Measurements from ENCODE around the gene SYTL5. TPM values are rescaled to one million over a fixed set of nuclear protein-coding genes. Genes with fewer than 3 reads are reported as not detected.

Gene SYTL5
- total RNA-seq, 4 donors from 2014 or later = 0.15 to 0.79 (median 0.42) TPM; not detected in 1

DNA sequence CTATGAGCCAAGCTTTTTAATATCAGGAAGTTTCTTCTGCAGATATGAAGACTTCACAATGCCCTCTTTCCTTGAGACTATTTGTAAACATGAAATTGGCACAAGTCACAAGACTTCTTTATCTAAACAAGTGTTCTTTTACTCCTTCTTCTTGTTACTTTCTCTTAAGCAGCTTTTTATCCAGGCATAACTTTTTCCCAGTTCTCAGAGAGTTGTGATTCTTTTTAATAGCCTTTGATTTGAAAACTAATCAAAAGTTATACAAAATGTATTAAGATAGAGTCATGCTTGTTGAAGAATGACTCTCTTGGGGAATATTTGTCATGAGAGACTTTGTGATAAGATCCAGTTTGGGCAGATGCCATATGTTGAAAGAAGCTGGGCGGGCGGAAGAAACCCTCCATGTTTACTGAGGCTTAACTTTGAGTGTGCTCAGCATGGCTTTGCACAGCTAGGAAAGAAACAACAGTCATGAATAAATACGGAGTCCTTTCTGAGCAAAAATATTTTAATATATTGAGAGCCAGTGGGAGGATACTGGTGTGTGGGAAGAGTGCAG is 39.3 kb downstream of the SYTL5 start:
- DNase-seq (ENCODE audit: low spot score in 2 of 2) = no peak
- 64 to 84% methylated on average over 3 of the region's 3 CpGs for WGBS, 2 donors
- intact Hi-C loops (cut with DNase I; ENCODE audit: low total_unique reads) = no loop called here
- H3K4me3 ChIP-seq (ENCODE audit: low read depth, poor library complexity, severe bottlenecking) = no peak overlapping the region
- TF ChIP-seq, protein P1, sequence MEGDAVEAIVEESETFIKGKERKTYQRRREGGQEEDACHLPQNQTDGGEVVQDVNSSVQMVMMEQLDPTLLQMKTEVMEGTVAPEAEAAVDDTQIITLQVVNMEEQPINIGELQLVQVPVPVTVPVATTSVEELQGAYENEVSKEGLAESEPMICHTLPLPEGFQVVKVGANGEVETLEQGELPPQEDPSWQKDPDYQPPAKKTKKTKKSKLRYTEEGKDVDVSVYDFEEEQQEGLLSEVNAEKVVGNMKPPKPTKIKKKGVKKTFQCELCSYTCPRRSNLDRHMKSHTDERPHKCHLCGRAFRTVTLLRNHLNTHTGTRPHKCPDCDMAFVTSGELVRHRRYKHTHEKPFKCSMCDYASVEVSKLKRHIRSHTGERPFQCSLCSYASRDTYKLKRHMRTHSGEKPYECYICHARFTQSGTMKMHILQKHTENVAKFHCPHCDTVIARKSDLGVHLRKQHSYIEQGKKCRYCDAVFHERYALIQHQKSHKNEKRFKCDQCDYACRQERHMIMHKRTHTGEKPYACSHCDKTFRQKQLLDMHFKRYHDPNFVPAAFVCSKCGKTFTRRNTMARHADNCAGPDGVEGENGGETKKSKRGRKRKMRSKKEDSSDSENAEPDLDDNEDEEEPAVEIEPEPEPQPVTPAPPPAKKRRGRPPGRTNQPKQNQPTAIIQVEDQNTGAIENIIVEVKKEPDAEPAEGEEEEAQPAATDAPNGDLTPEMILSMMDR (IDR thresholded peaks at IDR 0.05) = no peak
- TF ChIP-seq POLR2A (IDR thresholded peaks at IDR 0.05) = no peak

DNA sequence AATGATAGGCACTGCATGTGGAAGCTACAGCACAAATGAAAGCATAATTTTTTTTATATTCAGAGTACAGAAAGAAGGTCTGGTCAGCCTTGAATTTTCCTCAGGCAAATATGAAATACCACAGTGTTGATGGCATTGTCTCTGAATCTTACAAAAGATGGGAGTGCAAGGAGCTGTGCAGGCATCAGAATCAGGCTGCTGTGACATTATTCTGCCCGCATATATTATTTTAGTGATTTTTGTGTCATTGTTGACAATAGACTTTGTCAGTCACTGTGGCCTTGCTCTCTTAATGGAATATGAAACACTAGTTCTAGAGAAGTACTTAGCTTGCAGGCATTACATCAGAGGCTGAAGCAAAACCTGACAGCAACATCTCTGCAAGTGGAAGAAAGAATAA is 42.5 kb downstream of the SYTL5 start:
- DNase-seq (ENCODE audit: low spot score in 2 of 2) = no peak
- 87 to 88% methylated on average over 1 of the region's 1 CpG for WGBS, 2 donors
- TF ChIP-seq, protein P1 (IDR thresholded peaks at IDR 0.05) = no peak
- TF ChIP-seq POLR2A (IDR thresholded peaks at IDR 0.05) = no peak
- intact Hi-C loops (cut with DNase I; ENCODE audit: low total_unique reads) = no loop called here
- no peak overlapping the region for H3K4me3 ChIP-seq (ENCODE audit: low read depth, poor library complexity, severe bottlenecking)

DNA sequence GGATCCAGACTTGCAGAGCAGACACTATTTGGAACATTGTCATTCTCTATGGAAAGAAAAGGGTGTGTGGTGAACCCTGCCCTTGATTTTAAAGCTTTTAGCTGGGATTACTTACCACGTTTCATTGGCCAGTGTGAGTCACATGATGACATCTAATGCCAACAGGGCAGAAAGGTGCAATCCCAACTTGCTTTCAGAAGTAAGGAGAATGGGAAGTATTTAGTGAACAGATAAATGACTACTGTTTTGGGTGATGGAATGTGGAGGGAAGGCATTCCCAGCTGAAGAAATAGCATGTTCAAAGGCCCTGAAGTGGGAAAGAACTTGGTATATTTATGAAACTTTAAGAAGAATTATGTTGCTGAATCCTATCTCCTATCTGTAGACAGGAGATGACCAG is 44.5 kb downstream of the SYTL5 start:
- DNase-seq (ENCODE audit: low spot score in 2 of 2) = no peak
- TF ChIP-seq, protein P1 (IDR thresholded peaks at IDR 0.05) = no peak
- no peak for TF ChIP-seq POLR2A (IDR thresholded peaks at IDR 0.05)
- intact Hi-C loops (cut with DNase I; ENCODE audit: low total_unique reads) = no loop called here
- WGBS, 2 donors = 29 to 73% methylated on average over 1 of the region's 1 CpG
- H3K4me3 ChIP-seq (ENCODE audit: low read depth, poor library complexity, severe bottlenecking) = no peak overlapping the region

DNA sequence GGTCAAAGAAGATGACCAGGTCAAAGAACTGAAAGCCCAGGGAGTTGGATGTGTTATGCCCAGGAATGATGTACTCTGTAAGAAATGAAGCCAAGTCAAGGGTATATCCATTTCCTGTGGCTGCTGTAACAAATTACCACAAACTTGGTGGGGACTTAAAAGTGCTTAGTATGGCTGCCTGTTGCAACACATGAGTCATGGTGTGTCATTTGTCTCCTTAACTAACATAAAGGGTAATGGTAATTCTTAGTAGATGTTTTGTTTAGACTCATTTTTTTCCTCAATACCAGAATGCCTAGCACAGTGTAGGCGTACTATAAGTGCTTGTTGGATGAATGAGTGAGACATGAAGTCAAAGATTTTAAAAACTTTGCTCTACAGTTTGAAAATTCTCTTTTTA is 45.7 kb downstream of the SYTL5 start:
- 64 to 78% methylated on average over 1 of the region's 1 CpG for WGBS, 2 donors
- intact Hi-C loops (cut with DNase I; ENCODE audit: low total_unique reads) = no loop called here
- TF ChIP-seq, protein P1 (IDR thresholded peaks at IDR 0.05) = no peak
- TF ChIP-seq POLR2A (IDR thresholded peaks at IDR 0.05) = no peak
- no peak overlapping the region for H3K4me3 ChIP-seq (ENCODE audit: low read depth, poor library complexity, severe bottlenecking)
- DNase-seq (ENCODE audit: low spot score in 2 of 2) = no peak

DNA sequence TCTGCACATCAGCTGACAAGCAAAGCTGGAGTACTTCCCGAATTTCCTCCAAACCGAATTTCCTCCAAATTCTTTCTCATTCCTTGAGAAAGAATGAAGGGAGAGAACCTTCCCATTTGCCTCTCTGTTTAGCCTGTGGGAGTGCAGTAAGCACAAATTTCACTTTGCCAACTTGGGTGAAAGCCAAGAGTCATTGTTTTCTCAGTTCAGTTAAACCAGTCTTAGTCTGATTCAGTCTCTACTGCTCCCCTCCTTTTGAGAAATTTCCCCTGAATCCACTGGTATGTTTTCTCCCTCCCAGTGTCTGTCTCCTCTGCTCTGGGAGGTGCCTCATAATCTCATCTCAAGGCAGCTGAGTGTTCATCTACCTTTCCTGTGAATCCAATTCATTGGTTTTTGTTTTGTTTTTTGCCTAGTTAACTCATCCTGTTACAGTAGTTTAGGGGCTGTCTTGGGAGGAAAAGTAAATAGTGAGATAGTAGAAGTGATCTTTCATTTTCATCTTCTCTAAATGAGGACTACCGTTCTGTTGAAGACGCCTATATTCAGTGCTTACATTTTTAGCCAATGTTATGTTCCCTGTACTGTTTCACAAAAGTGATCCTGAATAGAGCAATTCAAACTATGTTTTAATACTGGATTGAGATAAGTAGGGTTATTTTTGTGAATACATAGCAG is 49.0 kb downstream of the SYTL5 start:
- TF ChIP-seq POLR2A (IDR thresholded peaks at IDR 0.05) = no peak
- TF ChIP-seq, protein P1 (IDR thresholded peaks at IDR 0.05) = no peak
- peak in 1 of 2 donors; percentile 13 for DNase-seq (ENCODE audit: low spot score in 2 of 2)
- intact Hi-C loops (cut with DNase I; ENCODE audit: low total_unique reads) = no loop called here

More for the DNA sequence above, 49.0 kb downstream of the SYTL5 start:
- no peak overlapping the region for H3K4me3 ChIP-seq (ENCODE audit: low read depth, poor library complexity, severe bottlenecking)
- WGBS, 2 donors = 57% methylated on average over 4 of the region's 4 CpGs
